Measurements from ENCODE around the gene SSR4.

- TF ChIP-seq MAX (IDR thresholded peaks at IDR 0.05) (no peak), ZNF619 (CRISPR knock-in tag; IDR thresholded peaks at IDR 0.05) (no peak), TRIM22 (IDR thresholded peaks at IDR 0.05) (no peak), POLR2AphosphoS5 (IDR thresholded peaks at IDR 0.05; ENCODE audit: low read depth, low read length) (no peak), ZBTB46 (CRISPR knock-in tag; IDR thresholded peaks at IDR 0.05; ENCODE audit: borderline replicate concordance) (no peak), CTCF (CRISPR knock-in tag; IDR thresholded peaks at IDR 0.05) (no peak)
These were observed 35.0 kb downstream of the SSR4 start for GRCh38 chrX:153829549-153829798.
